SK-N-SH (cell line): ENCODE measurements around the gene DTX3. TPM values are rescaled to one million over a fixed set of nuclear protein-coding genes. Genes with fewer than 3 reads are reported as not detected.

Experiments
- CTCF ChIA-PET: fragments of 300-600, 350-600 bp; formaldehyde crosslinking; extraction: SDS; loops from one replicate; lab custom pipeline; 2021; lab: Yijun Ruan, JAX
- POLR2A ChIA-PET: fragments of 350-600 bp; sonication (Branson Sonifier 250); formaldehyde crosslinking; extraction: SDS; loops from one replicate; lab custom pipeline; 2020; ENCODE audit warnings: antibody characterized with exemption, inconsistent platforms; lab: Yijun Ruan, JAX
- DNase-seq: peaks from one replicate; pipeline ENCODE4 v3.0.0; 2012
- H2AFZ ChIP-seq: fragments of 200-600 bp; sonication (generic); 2 replicates; pipeline ENCODE4 v1.8.1; 2016; ENCODE audit warnings: antibody characterized with exemption, mild to moderate bottlenecking, low read depth
- H3F3A ChIP-seq: fragments of 200-600 bp; sonication (generic); replicated peaks from 2 replicates; pipeline ENCODE3; 2016; ENCODE audit warnings: antibody characterized with exemption, mild to moderate bottlenecking; ENCODE audit not compliant: insufficient read depth
- H3K27ac ChIP-seq, 2 experiments: fragments of 200-500 bp in 1 of 2; fragments of 200-600 bp in 1 of 2; sonication (Bioruptor generic) in 1 of 2; sonication (generic), shearing (Covaris generic) in 1 of 2; 2 replicates each; pipeline versions ENCODE4 v1.5.1 to v1.6.1; 2014 to 2016; ENCODE audit warnings: low read depth in 2 of 2, inconsistent platforms in 1 of 2, low read length in 1 of 2, mild to moderate bottlenecking in 1 of 2, mixed read lengths in 1 of 2
- H3K27me3 ChIP-seq: fragments of 200-600 bp; sonication (generic), shearing (Covaris generic); 2 replicates; pipeline ENCODE4 v1.6.1; 2016; ENCODE audit warnings: mixed run types; ENCODE audit not compliant: insufficient read depth
- H3K36me3 ChIP-seq, 2 experiments: fragments of 200-500 bp in 1 of 2; fragments of 200-600 bp in 1 of 2; sonication (Bioruptor generic) in 1 of 2; sonication (generic) in 1 of 2; replicated peaks in 1 of 2; 2 replicates each; pipeline versions ENCODE3 to v1.5.1; 2014 to 2016; ENCODE audit warnings: low read length in 1 of 2, mild to moderate bottlenecking in 1 of 2; ENCODE audit not compliant: insufficient read depth in 2 of 2, control insufficient read depth in 1 of 2
- H3K4me1 ChIP-seq, 2 experiments: fragments of 200-500 bp in 1 of 2; fragments of 200-600 bp in 1 of 2; sonication (Bioruptor generic) in 1 of 2; sonication (generic), shearing (Covaris generic) in 1 of 2; 2 replicates each; pipeline versions ENCODE4 v1.5.1 to v1.6.1; 2014 to 2016; ENCODE audit warnings: low read depth in 1 of 2, low read length in 1 of 2, mixed run types in 1 of 2; ENCODE audit not compliant: insufficient read depth in 2 of 2, control insufficient read depth in 1 of 2
- H3K4me2 ChIP-seq: fragments of 200-600 bp; sonication (generic), shearing (Covaris generic); 2 replicates; pipeline ENCODE4 v1.6.1; 2017; ENCODE audit warnings: mixed run types
- H3K4me3 ChIP-seq, 2 experiments: fragments of 200-500 bp in 1 of 2; fragments of 200-600 bp in 1 of 2; sonication (Bioruptor generic) in 1 of 2; sonication (generic), shearing (Covaris generic) in 1 of 2; 2 replicates each; pipeline versions ENCODE4 v1.5.1 to v1.8.1; 2014 to 2016; ENCODE audit warnings: low read depth in 2 of 2, inconsistent platforms in 1 of 2, low read length in 1 of 2, mild to moderate bottlenecking in 1 of 2, mixed read lengths in 1 of 2, moderate library complexity in 1 of 2
- H3K79me2 ChIP-seq: fragments of 200-600 bp; sonication (generic); 2 replicates; pipeline ENCODE4 v1.8.1; 2017; ENCODE audit warnings: mild to moderate bottlenecking; ENCODE audit not compliant: insufficient read depth
- H3K9ac ChIP-seq: fragments of 200-600 bp; sonication (generic); 2 replicates; pipeline ENCODE4 v1.6.1; 2017; ENCODE audit warnings: mixed run types
- H3K9me2 ChIP-seq: fragments of 200-600 bp; sonication (generic); 2 replicates; pipeline ENCODE4 v1.6.1; 2017; ENCODE audit warnings: mixed run types
- H3K9me3 ChIP-seq: fragments of 200-600 bp; sonication (generic); 2 replicates; pipeline ENCODE4 v1.6.1; 2017; ENCODE audit warnings: mixed run types, mild to moderate bottlenecking, moderate library complexity
- H4K20me1 ChIP-seq: fragments of 200-600 bp; sonication (generic); 2 replicates; pipeline ENCODE4 v1.6.1; 2017; ENCODE audit warnings: mild to moderate bottlenecking, mixed run types; ENCODE audit not compliant: insufficient read depth
- CHD2 ChIP-seq: fragments of 150-350 bp; IDR thresholded peaks from 2 replicates; pipeline ENCODE4 v1.6.1; 2018; ENCODE audit warnings: low read length; ENCODE audit not compliant: partially characterized antibody
- CTCF ChIP-seq: fragments of 200-600 bp; sonication (generic); IDR thresholded peaks from 2 replicates; pipeline ENCODE4 v1.6.1; 2017; ENCODE audit warnings: antibody characterized with exemption, mild to moderate bottlenecking, moderate library complexity
- FOSL2 ChIP-seq: IDR thresholded peaks from 2 replicates; pipeline ENCODE4 v1.4.0; 2012; ENCODE audit warnings: low read depth, mild to moderate bottlenecking, moderate library complexity, borderline replicate concordance
- GATA2 ChIP-seq: sonication (generic); formaldehyde crosslinking; IDR thresholded peaks from 2 replicates; pipeline ENCODE4 v1.5.0; 2020; ENCODE audit warnings: mild to moderate bottlenecking, missing genetic modification reagents
- IRF3 ChIP-seq: fragments of 150-350 bp; IDR thresholded peaks from 2 replicates; pipeline ENCODE4 v1.6.1; 2016; ENCODE audit warnings: mild to moderate bottlenecking, low read depth, low read length
- JUND ChIP-seq: IDR thresholded peaks from 2 replicates; pipeline ENCODE4 v1.4.0; 2012
- MEF2A ChIP-seq: IDR thresholded peaks from 2 replicates; pipeline ENCODE4 v1.4.0; 2012; ENCODE audit warnings: low read depth, borderline replicate concordance
- RAD21 ChIP-seq: IDR thresholded peaks from 2 replicates; pipeline ENCODE4 v1.6.1; 2012; ENCODE audit warnings: mild to moderate bottlenecking, low read length
- RCOR1 ChIP-seq: fragments of 150-350 bp; IDR thresholded peaks from 2 replicates; pipeline ENCODE4 v1.6.1; 2017; ENCODE audit warnings: antibody characterized with exemption, low read length
- REST ChIP-seq: IDR thresholded peaks from 2 replicates; pipeline ENCODE4 v1.6.1; 2012; ENCODE audit warnings: mild to moderate bottlenecking, low read depth, low read length, moderate library complexity
- RFX5 ChIP-seq: IDR thresholded peaks from 2 replicates; pipeline ENCODE4 v1.6.1; 2012; ENCODE audit warnings: mild to moderate bottlenecking, improper control_type of control experiment, low read length
- RXRA ChIP-seq: IDR thresholded peaks from 2 replicates; pipeline ENCODE4 v1.4.0; 2012; ENCODE audit warnings: low read depth, mild to moderate bottlenecking, borderline replicate concordance
- SIN3A ChIP-seq: IDR thresholded peaks from 2 replicates; pipeline ENCODE4 v1.6.1; 2012; ENCODE audit warnings: low read depth, mild to moderate bottlenecking, low read length, moderate library complexity, borderline replicate concordance
- SMC3 ChIP-seq: IDR thresholded peaks from 2 replicates; pipeline ENCODE4 v1.6.1; 2012; ENCODE audit warnings: low read depth, low read length, improper control_type of control experiment
- TAF1 ChIP-seq: IDR thresholded peaks from 2 replicates; pipeline ENCODE4 v1.6.1; 2012; ENCODE audit warnings: low read depth, mild to moderate bottlenecking, low read length, moderate library complexity, borderline replicate concordance
- TCF12 ChIP-seq: IDR thresholded peaks from 2 replicates; pipeline ENCODE4 v1.4.0; 2012
- USF1 ChIP-seq: IDR thresholded peaks from 2 replicates; pipeline ENCODE4 v1.4.0; 2012; ENCODE audit warnings: low read depth, borderline replicate concordance
- USF2 ChIP-seq: fragments of 150-350 bp; IDR thresholded peaks from 2 replicates; pipeline ENCODE4 v1.6.1; 2017; ENCODE audit warnings: antibody characterized with exemption, low read length, low read depth, borderline replicate concordance
- ZBTB33 ChIP-seq: IDR thresholded peaks from 2 replicates; pipeline ENCODE4 v1.4.0; 2012; ENCODE audit warnings: low read depth, borderline replicate concordance
- WGBS: methylation state at CpG from one replicate; pipeline ENCODE4 v1.1.6; 2017; ENCODE audit warnings: low lambda C conversion rate; 5-methylcytosine and 5-hydroxymethylcytosine counted together
- polyA plus RNA-seq, 3 experiments: library from polyadenylated mRNA; depleted of rRNA; stranded (reverse); fragments of >200 nt; gene quantifications; 2 replicates each; pipeline ENCODE4 v1.2.3, GENCODE V29; 2012

DTX3 gene
- polyA plus RNA-seq, 1 of the 3 experiments (the other 2 are of a cell fraction) = 61.2 TPM

- TF ChIP-seq ZBTB33 (no peak), JUND (no peak), RAD21 (no peak), TAF1 (no peak), GATA2 (CRISPR knock-in tag) (no peak), FOSL2 (no peak), SIN3A (0 out of 2 replicates have a peak, but pooled peaks have one; percentile 4), MEF2A (no peak), RCOR1 (no peak), USF2 (no peak)
Observed at GRCh38 chr12:57604454-57604991, at the start of gene DTX3 (continued).

- H3K9me2 ChIP-seq = no peaks in the 10 kb centered on the region
- no peak for DNase-seq
- TF ChIP-seq CTCF (no peak), TCF12 (no peak), REST (no peak), MEF2A (no peak), CHD2 (no peak), JUND (no peak), SMC3 (no peak), IRF3 (no peak), RFX5 (no peak), SIN3A (no peak), USF1 (no peak), RXRA (no peak)
- WGBS = 100% methylated on average over 1 of the region's 1 CpG
- H3K79me2 ChIP-seq = peaks cover 46% of the 10 kb centered on the region; the same call in 1 of the 2 replicates
- H4K20me1 ChIP-seq = no peaks in the 10 kb centered on the region
- H3K9me3 ChIP-seq = no peaks in the 10 kb centered on the region
- H3K4me3 ChIP-seq = no peak overlapping the region
- H3F3A ChIP-seq = no peaks in the 10 kb centered on the region
- H3K27me3 ChIP-seq = no peaks in the 10 kb centered on the region
- no peak overlapping the region for H3K27ac ChIP-seq
- peaks cover 4 to 28% of the 10 kb centered on the region in 2 experiments; a peak in 3 of 4 replicates for H3K4me1 ChIP-seq
- H3K4me2 ChIP-seq = no peak overlapping the region
- H3K9ac ChIP-seq = no peak overlapping the region
- POLR2A ChIA-PET = no interaction called here
- CTCF ChIA-PET = interaction anchor here (1.0 to 5.1 kb wide), 2 partner anchors 28 to 76 kb away, joined by 3 to 24 read pairs; no protein-coding TSS in a partner anchor
- peaks cover 2 to 9% of the 10 kb centered on the region in 2 experiments for H3K36me3 ChIP-seq
- H2AFZ ChIP-seq = no peak overlapping the region
Observed at GRCh38 chr12:57554897-57555296, 49.7 kb upstream of the DTX3 start.
